GM19395 (cell line): Measurements from ENCODE around the gene VWCE.
"Not testable (repeated sequence)": the region's sequence is repeated elsewhere in the genome, so short reads cannot be mapped to it uniquely, and the experiment has no call there.

ENCODE experiments used
- ATAC-seq: cut with Tn5 transposase; IDR thresholded peaks from one replicate; pipeline ENCODE4 v1.9.1; 2021; ENCODE audit warnings: mild to moderate bottlenecking, moderate library complexity; ENCODE audit not compliant: unreplicated experiment

Gene VWCE

GRCh38 chr11:61256710-61257482 lies 38.2 kb downstream of the VWCE start:
- ATAC-seq: no peak

GRCh38 chr11:61254403-61255025 lies 40.6 kb downstream of the VWCE start:
- ATAC-seq: peak; percentile 66

- not testable (repeated sequence) for ATAC-seq
Observed at GRCh38 chr11:61252332-61252731, 42.8 kb downstream of the VWCE start.

- ATAC-seq: not testable (repeated sequence)
Observed at GRCh38 chr11:61250796-61251765, 44.0 kb downstream of the VWCE start.

- ATAC-seq: not testable (repeated sequence)
Observed at GRCh38 chr11:61249201-61249600, 45.9 kb downstream of the VWCE start.

- not testable (repeated sequence) for ATAC-seq
Observed at GRCh38 chr11:61248071-61248470, 47.0 kb downstream of the VWCE start.

GRCh38 chr11:61245284-61245964 lies 49.7 kb downstream of the VWCE start:
- ATAC-seq: not testable (repeated sequence)

- not testable (repeated sequence) for ATAC-seq
Observed at GRCh38 chr11:61241526-61241925, 53.6 kb downstream of the VWCE start.

- ATAC-seq: not testable (repeated sequence)
Observed at GRCh38 chr11:61240875-61241274, 54.2 kb downstream of the VWCE start, which contains the start of gene PGA5. PGA5 (plus strand) TSS chr11:61241175; CDS start chr11:61241227, 52 bp downstream.

- not testable (repeated sequence) for ATAC-seq
Observed at GRCh38 chr11:61240288-61240687, 54.8 kb downstream of the VWCE start.

GRCh38 chr11:61237130-61237529 lies 58.0 kb downstream of the VWCE start:
- ATAC-seq: not testable (repeated sequence)

- not testable (repeated sequence) for ATAC-seq
Observed at GRCh38 chr11:61232548-61233145, 62.5 kb downstream of the VWCE start.

- not testable (repeated sequence) for ATAC-seq
Observed at GRCh38 chr11:61231585-61231984, 63.5 kb downstream of the VWCE start.

GRCh38 chr11:61231033-61231432 lies 64.1 kb downstream of the VWCE start:
- not testable (repeated sequence) for ATAC-seq

- not testable (repeated sequence) for ATAC-seq
Observed at GRCh38 chr11:61229458-61229857, 65.7 kb downstream of the VWCE start.

GRCh38 chr11:61226457-61227137 lies 68.5 kb downstream of the VWCE start:
- not testable (repeated sequence) for ATAC-seq

GRCh38 chr11:61222692-61223091 lies 72.4 kb downstream of the VWCE start:
- not testable (repeated sequence) for ATAC-seq

GRCh38 chr11:61222047-61222446 lies 73.1 kb downstream of the VWCE start, which contains the start of gene PGA4:
PGA4 (plus strand) TSS chr11:61222347; CDS start chr11:61222401, 54 bp downstream.
- not testable (repeated sequence) for ATAC-seq

GRCh38 chr11:61219016-61219415 lies 76.1 kb downstream of the VWCE start:
- not testable (repeated sequence) for ATAC-seq
